Sigmoid colon (tissue), 4 donors: ENCODE measurements around the gene LRRC46.

Experiments
- POLR2A ChIP-seq, 2 donors: fragments of 450-650 bp; IDR thresholded peaks; one replicate each; pipeline ENCODE4 v1.6.1; 2016; ENCODE audit warnings: antibody characterized with exemption in 2 of 2, mild to moderate bottlenecking in 2 of 2, moderate library complexity in 2 of 2
- POLR2AphosphoS5 ChIP-seq, 4 donors: sonication (generic); formaldehyde crosslinking; IDR thresholded peaks; one replicate each; pipeline ENCODE4 v1.6.1; 2017; ENCODE audit warnings: antibody characterized with exemption in 4 of 4

DNA sequence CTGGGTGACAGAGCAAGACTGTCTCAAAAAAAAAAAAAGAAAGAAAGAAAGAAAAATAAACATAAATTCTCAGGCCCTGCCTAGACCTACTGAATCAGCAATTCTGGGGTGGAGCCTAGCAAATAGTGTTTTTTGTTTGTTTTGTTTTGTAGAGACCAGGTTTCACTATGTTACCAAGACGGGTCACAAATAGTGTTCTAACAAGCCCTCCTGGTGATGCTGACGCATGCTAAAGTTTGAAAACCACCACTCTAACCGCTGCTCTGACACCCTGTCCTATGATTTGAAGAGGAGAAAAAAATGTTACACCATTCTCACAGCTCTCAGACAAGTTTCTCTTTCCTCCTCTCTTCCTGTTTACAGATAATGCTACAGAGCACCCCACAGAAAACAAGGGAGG lies 1.6 kb upstream of the LRRC46 start:
- TF ChIP-seq POLR2A (IDR thresholded peaks at IDR 0.05) (no peak), POLR2AphosphoS5 (IDR thresholded peaks at IDR 0.05) (no peak)
